Middle frontal gyrus (tissue), 1 donor: ENCODE data around the gene ACADM.
"Not testable (repeated sequence)": the region's sequence is repeated elsewhere in the genome, so short reads cannot be mapped to it uniquely, and the experiment has no call there.

ENCODE experiments used
- DNase-seq: peaks from one replicate; pipeline ENCODE4 v3.0.0-alpha.2; 2015; ENCODE audit warnings: low spot score; ENCODE audit errors: extremely low spot score

Gene ACADM

DNA sequence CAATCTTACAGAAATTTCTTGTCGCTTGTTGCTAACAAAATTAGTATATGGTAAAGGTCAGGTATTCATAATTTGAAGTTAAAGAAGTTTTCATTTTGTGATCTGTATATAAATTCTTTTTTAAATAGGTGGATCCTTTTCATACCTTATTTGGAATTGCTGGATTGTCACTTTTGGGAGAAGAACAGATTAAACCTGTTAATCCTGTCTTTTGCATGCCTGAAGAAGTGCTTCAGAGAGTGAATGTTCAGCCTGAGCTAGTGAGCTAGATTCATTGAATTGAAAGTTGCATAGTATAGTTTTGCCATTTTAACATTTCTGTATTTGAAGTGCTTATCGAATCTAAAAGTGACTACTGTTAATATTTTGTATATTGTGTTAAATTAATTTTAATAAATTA is 69.9 kb downstream of the ACADM start:
- no peak for DNase-seq

DNA sequence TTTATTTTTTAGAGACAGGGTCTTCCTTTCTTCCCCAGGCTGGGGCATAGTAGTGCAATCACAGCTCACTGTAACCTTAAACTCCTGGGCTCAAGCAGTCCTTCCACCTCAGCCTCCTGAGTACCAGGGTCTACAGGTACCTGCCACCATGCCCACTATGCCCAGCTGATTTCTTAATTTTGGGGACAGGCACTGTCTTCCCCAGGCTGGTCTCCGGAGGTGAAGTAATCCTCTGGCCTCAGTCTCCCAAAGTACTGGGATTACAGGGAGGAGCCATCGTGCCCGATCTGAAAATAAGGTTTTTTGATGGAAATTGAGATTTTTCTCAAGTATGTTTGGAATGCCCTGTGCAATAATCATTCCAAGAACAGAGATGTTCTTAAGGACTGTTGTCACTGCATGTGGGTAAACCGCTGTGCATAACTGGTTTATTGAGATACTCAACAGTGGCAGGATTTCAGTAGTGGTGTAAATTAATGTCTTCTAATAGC is 71.2 kb downstream of the ACADM start:
- no peak for DNase-seq

DNA sequence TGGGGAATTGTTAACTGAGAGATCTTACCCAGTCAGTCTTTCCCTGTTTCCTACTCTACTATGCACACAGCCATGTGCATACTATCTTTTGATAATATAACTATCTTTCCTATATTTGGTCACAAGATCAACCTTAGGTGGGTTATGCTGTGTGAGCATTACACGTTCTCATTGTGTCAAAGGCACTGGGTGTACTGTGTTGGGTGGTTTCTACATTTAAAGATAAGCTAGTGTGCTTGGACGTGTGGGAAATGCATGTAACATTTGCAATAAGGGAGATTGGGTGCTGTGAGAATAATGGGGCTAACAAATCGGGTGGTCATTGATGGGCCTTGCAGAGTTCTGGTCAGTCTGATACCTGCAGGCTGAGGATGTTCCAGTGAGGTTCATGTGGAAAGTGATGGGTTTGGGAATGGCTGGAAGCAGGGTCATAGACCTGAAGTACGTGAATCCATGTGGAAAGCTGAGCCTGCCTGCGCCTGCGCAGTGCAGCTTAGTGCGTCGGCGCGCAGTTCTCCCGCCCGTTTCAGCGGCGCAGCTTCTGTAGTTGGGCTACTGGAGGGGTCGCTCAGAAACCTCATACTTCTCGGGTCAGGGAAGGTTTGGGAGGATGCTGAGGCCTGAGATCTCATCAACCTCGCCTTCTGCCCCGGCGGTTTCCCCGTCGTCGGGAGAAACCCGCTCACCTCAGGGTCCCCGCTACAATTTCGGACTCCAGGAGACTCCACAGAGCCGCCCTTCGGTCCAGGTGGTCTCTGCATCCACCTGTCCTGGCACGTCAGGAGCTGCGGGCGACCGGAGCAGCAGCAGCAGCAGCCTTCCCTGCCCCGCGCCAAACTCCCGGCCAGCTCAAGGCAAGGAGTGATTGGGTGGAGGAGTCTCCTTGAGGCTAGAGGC is 72.1 kb downstream of the ACADM start, which contains the start of gene MSH4:
TSS of gene MSH4 (plus strand) at position 507 of the 897 bp plus-strand sequence. CDS start at position 611, 104 bp downstream.
- no peak for DNase-seq

DNA sequence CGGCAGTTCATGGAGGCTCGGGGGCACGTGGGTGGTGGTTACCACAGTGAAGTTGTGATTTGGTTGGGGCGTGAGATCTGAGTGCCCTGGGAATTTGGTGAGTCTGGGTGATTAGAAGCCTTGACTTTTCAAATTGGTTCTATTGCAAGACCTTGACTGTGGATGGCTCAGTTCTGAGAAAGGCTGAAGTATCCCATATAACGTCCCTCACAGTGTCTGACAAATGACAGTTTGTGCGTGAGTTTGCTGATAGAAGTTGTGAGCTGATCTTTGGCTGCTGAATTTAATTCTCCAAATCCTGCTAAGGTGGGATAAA is 72.7 kb downstream of the ACADM start:
- DNase-seq, result no peak

DNA sequence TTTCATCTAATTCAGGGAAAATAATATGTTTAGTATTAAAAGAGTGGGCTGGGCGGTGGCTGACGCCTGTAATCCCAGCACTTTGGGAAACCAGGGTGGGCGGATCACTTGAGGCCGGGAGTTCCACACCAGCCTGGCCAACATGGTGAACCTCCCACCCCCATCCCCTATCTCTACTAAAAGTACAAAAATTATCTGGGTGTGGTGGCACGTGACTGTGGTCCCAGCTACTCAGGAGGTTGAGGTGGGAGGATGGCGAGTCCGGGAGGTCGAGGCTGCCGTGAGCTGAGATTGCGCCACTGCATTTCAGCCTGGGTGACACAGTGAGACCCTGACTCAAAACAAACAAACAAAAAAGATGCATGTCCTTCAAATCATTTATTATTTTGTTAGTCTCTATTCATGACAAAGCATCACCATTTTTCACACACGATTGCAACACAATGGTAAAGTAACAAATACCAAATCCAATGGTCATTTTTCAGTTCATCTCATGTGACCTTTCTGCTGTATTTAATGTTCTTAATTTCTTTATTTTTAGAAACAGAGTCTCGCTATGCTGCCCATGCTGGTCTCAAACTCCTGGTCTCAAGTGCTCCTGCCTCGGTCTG is 73.2 kb downstream of the ACADM start:
- no peak for DNase-seq

DNA sequence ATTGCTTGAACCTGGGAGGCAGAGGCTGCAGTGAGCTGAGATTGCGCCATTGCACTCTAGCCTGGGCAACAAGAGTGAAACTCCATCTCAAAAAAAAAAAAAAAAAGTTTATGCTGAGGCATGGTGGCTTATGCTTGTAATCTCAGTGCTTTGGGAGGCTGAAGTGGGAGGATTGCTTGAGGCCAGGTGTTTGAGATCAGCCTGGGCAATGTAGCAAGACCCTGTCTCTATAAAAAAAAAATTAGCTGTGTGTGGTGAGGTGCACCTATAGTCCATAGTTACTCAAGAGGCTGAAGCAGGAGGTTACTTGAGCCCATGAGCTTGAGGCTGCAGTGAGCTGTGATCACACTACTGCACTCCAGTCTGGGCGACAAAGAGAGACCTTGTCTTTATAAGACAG is 77.0 kb downstream of the ACADM start:
- not testable (repeated sequence) for DNase-seq

DNA sequence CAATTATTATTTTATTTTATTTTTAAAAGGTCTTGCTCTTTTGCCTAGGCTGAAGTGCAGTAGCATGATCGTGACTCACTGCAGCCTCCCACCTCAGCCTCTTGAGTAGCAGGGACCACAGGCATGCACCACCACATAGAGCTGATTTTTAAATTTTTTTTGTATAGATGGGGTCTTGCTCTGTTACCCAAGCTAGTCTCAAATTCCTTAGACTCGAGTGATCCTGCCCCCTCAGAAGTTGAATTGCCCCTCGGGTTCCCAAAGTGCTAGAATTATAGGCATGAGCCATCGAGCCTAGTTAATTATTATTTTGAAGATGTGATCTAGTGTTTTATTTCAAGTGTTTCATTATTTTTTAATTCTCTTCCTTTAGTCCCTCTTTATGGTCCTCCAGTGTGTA is 84.4 kb downstream of the ACADM start:
- DNase-seq, result no peak

DNA sequence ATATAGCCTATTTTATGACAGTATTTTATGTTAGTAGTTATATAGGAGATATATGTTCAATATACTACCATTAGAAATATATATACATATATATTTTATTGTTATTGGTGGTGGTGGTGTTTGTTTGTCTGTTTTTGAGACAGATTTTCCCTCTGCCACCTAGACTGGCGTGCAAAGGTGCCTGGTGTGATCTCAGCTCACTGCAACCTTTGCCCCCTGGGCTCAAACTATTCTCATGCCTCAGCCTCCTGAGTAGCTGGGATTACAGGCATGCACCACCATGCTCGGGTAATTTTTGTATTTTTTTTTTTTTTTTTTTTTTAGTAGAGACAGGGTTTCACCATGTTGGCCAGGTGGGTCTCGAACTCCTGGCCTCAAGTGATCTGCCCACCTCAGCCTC is 85.6 kb downstream of the ACADM start:
- DNase-seq, result not testable (repeated sequence)

DNA sequence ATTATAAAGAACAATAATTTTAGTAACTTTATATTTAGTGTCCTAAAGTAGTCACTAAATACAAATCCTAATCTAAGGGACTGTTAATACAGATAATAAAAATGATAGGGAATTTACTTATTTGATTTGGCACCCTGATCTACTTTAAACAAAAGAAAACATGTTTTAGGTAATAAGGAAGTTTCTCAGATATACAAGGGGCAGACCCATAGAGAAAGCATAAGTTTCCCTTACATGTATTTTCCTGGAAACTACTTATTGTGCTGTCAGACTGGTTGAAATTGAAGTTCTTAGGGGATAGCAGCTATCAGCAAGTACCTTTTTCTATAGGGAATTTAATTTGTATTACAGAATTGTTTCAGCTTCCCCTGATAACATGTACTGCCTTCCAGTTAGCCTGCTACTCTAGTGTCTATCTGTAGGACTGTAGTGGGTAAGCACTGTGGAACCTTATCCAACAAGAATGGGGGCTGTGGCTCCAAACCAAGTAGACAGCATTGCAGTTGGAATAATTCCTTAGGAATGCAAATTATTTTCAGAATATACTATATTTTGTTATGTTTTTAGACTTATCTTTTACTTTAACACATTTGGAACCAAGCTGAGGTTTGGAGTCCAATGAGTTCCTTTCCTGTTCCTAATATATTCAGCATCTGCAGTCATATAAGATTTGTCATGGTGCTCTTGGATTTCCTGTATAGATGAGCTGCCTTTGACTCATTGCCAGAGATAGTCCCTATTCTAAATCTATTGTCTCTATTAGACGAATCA is 86.9 kb downstream of the ACADM start:
- DNase-seq, result no peak

DNA sequence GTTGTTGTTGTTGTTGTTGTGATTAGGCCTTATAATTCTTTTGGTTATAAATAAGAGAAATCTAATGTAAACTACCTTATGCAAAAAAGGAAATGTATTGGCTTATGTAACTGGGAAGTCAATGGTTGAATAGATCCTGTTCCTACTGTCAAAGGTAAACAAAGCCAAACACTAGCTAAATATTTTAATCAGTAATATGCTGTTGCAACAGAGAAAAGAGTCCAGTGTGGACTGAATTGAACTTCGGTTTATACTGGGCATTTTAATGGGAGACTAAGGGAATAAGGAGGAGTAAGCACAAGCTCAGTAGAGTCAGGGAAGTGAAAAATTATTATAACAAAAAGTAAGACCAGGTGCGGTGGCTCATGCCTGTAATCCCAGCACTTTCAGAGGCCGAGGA is 87.6 kb downstream of the ACADM start:
- no peak for DNase-seq
